ENCODE data around the gene SMIM41. TPM values are rescaled to one million over a fixed set of nuclear protein-coding genes. Genes with fewer than 3 reads are reported as not detected.

Gene SMIM41
- total RNA-seq, 2 experiments from 2014 or later, result not detected

DNA sequence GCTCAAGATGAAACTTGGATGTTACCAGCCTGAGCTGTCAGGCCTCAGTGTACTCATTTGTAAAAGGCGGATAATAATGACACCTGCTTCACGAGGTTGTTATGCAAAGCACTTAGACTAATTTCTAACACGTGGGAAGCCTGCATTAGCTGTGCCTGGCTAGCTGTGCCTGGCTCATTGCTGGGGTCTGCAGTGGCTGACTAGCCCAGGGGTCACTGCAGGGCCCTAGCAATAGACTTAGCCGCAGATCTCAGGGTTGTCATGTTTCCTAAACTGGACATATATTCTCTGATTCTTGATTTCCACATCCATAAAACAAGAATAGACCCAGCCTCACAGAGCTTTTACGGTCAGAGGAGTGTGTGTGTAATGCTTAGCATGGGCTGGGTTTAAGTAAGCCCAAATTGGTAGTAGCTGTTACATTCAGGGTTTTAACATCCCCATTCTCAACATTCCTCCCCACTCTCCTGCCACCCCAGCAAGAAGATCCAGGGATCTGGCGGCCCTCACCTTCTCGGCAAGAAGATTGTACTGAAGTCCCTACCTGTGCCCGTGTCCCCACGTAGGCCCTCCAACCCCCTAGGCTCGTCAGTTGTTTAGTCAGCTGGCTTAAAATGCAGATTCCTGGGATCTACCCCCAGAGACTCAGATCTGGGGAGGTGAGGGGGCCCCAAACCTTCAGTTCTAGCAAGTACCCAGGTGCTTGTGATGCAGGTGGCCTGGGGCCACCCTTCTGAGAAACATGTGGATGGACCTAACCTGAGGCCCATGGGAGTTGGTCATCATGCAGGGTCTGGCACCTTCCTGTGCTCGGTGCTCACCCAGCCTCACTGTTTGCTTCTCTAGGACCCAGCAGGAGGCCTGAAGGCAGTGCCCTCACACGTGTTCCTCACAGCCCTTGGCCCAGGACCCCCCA, 19.7 kb upstream of the SMIM41 start:
- Mint-ChIP-seq H3K9me3 (no peaks in the 10 kb centered on the region), H3K27me3 (ENCODE audit: low read depth) (no peaks in the 10 kb centered on the region), H3K27ac (no peak overlapping the region), H3K4me3 (no peak overlapping the region), H3K36me3 (ENCODE audit: low read depth) (peaks cover 20% of the 10 kb centered on the region), H3K4me1 (ENCODE audit: low read depth) (peaks cover 6% of the 10 kb centered on the region)
- intact Hi-C loops (cut with micrococcal nuclease), result no loop called here
- CTCF ChIA-PET, result interaction anchor here (0.5 to 5.6 kb wide), 4 partner anchors 19 to 809 kb away, joined by 3 to 44 read pairs (median 4); partner anchors contain the start of gene SMIM41
- DNase-seq, result no peak

DNA sequence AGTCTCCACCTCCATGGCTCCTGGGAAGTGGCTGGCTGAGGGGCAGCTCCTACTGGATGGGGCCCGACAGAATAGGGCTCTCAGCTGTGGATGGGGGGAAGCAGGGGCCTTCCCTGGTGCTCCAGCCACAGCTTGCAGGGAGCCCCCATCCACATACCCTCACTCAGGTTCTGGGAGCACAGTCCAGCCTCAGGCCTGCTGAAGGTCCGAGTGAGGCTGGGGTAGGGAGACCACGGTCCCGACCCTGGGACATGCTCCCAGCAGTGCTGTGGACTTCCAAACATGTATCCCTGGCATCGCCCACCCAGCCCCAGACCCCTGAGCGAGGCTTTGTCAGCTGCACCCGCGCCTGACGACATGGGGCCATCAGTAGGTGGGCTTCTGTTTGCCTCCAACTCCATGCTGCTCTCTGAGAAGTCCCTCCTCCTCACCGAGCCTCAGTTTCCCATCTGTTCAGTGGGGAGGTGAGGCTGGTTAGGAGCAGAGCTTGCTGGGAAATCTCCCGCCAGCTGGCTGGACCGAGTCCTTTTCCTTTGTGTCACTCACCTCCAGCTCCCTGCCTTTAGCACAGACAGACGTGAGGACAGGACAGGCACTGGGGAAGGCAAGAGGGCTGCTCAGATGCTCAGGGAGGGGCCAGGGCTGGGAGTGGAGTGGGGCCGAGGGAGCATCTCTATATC, 18.9 kb upstream of the SMIM41 start:
- Mint-ChIP-seq H3K27ac (no peak overlapping the region), H3K36me3 (ENCODE audit: low read depth) (peaks cover 20% of the 10 kb centered on the region)

DNA sequence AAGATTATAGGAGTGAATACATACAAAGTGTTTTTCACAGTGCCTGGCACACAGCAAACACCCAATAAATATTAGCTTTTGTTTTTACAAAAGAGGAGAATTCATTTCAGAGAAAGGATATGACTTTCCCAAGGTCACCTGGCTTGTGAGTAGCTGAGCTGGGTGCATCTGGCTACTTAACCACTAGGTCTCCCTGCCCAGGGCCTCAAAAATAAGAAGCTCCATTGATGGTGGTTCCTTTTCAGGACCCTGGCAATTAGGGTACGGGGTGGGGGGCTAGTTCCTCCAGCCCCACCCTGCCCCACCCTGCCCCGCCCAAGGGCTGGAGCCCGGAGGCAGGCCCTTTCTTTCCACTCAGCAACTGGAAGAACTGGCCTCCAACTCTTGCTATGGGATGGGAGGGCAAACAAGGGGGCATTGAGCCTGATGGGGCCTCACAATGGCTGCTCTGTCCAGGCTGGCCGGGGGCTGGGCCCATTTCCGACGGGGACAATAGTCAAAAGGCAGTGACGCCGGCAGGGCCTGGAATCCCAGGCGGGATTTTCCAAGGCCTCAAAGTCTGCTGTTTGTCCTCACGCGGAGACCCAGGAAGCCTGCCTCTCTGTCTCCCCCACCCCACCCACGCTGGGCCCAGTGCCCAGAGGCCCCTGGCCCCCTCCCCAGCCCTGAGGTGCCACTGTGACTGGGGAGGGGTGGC, 17.9 kb upstream of the SMIM41 start:
- Mint-ChIP-seq H3K27me3 (ENCODE audit: low read depth) (no peaks in the 10 kb centered on the region), H3K4me3 (no peak overlapping the region), H3K27ac (no peak overlapping the region), H3K4me1 (ENCODE audit: low read depth) (peaks cover 4% of the 10 kb centered on the region), H3K36me3 (ENCODE audit: low read depth) (peaks cover 17% of the 10 kb centered on the region), H3K9me3 (no peaks in the 10 kb centered on the region)
- intact Hi-C loops (cut with micrococcal nuclease), result no loop called here
- DNase-seq, result no peak
- CTCF ChIA-PET, result interaction anchor here (1.3 to 5.6 kb wide), 2 partner anchors 10 to 36 kb away, joined by 5 to 44 read pairs; no protein-coding TSS in a partner anchor

More for the DNA sequence above, 18.9 kb upstream of the SMIM41 start:
- CTCF ChIA-PET, result interaction anchor here (1.3 to 5.6 kb wide), 2 partner anchors 11 to 35 kb away, joined by 5 to 44 read pairs; no protein-coding TSS in a partner anchor
- no peak for DNase-seq
- no peaks in the 10 kb centered on the region for H3K9me3 Mint-ChIP-seq
- no peak overlapping the region for H3K4me3 Mint-ChIP-seq
- H3K4me1 Mint-ChIP-seq (ENCODE audit: low read depth), result peaks cover 4% of the 10 kb centered on the region
- H3K27me3 Mint-ChIP-seq (ENCODE audit: low read depth), result no peaks in the 10 kb centered on the region
- intact Hi-C loops (cut with micrococcal nuclease), result no loop called here

DNA sequence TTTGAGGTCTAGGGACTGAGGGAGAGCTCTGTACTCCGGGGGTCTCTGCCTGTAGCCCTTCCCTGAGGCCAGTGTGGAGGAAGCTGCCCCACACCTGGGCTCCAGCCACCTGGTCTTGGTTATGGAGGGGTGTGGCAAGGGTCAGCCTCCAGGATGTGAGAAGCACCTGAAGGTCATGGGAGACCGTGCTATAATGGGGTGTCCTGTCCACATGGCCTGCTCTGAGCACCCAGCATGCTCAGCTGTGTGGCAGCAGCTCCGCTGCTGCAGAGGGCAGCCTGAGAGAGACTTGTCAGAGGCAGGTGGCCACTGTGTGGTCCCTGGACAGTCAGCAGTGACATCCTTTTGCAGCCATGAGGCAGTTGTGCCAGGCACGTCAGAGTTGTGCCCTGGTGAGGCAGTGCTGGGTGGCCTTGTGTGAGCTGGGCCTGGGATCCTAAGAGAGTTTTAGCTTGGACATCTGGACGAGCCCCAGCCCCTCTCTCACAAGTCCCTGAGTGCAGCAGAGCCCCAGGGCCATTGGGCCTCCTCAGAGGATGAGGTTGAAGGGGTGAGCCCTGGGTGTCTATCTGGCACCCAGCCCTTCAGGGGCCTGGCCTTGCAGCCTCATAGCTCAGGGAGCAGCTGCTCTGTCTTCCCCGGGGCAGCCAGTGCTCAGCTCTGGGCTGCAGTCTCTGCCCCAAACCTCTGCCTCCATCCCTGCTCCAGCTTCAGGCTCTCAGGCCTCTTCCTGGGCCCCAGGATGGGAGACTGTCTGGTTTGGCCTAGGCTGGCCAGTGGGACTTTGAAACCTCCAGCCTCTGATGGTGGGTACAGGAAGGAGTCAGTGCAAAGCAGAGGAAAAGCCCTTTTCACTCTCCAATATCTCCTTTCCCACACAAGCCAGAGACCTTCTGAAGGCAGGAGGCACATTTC, 17.1 kb upstream of the SMIM41 start:
- Mint-ChIP-seq H3K9me3 (no peaks in the 10 kb centered on the region), H3K27ac (no peak overlapping the region), H3K4me1 (ENCODE audit: low read depth) (peaks cover 2% of the 10 kb centered on the region), H3K27me3 (ENCODE audit: low read depth) (no peaks in the 10 kb centered on the region), H3K36me3 (ENCODE audit: low read depth) (peaks cover 9% of the 10 kb centered on the region), H3K4me3 (no peak overlapping the region)
- no peak for DNase-seq
- intact Hi-C loops (cut with micrococcal nuclease), result no loop called here
- CTCF ChIA-PET, result interaction anchor here (0.9 to 5.6 kb wide), 2 partner anchors 37 to 39 kb away, joined by 3 to 44 read pairs; no protein-coding TSS in a partner anchor

DNA sequence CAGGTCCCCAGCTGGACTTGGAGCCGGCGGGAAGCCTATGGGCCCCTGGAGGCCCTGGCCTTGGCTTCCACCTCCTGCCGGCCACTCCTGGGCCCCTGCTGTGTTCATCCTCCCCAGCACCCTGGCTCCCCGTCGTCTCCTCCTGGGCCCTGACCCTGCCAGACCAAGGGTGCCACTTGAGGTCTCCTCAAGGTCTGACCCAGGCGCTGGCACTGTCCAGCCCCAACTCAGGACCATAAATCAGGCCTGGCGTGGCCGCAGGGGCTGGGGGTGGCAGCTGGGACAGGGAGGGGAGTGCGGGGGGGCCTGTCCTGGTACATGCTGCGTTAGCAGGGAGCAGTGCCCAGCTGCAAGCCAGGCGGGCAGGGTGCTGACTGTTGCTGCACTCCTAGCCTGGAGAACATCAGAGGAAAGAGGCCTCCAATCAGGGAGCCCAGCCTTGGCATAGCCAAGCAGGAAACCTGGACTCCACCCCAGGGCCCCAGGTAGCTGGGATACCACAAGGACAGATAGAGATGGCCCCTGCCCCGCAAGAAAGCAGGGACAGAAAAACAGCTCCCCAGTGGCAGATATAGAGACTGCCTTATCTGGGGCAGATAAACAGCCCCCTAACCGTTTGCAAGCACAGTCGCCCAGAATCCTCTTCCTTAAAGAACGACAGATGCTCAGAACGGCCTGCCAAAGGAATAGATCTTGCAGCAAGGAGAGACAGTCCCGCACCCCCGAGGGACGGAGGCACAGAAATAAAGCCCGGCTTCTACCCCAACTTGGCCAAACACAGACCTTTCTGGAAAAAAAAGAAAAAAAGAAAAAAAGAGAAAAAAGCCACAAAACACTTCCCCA, 16.2 kb upstream of the SMIM41 start:
- Mint-ChIP-seq H3K9me3 (no peaks in the 10 kb centered on the region), H3K27me3 (ENCODE audit: low read depth) (no peaks in the 10 kb centered on the region), H3K36me3 (ENCODE audit: low read depth) (peaks cover 5% of the 10 kb centered on the region), H3K27ac (no peak overlapping the region), H3K4me3 (no peak overlapping the region), H3K4me1 (ENCODE audit: low read depth) (no peaks in the 10 kb centered on the region)
- intact Hi-C loops (cut with micrococcal nuclease), result no loop called here
- DNase-seq, result no peak
- CTCF ChIA-PET, result interaction anchor here (0.9 to 5.6 kb wide), 2 partner anchors 38 to 40 kb away, joined by 3 to 44 read pairs; no protein-coding TSS in a partner anchor

DNA sequence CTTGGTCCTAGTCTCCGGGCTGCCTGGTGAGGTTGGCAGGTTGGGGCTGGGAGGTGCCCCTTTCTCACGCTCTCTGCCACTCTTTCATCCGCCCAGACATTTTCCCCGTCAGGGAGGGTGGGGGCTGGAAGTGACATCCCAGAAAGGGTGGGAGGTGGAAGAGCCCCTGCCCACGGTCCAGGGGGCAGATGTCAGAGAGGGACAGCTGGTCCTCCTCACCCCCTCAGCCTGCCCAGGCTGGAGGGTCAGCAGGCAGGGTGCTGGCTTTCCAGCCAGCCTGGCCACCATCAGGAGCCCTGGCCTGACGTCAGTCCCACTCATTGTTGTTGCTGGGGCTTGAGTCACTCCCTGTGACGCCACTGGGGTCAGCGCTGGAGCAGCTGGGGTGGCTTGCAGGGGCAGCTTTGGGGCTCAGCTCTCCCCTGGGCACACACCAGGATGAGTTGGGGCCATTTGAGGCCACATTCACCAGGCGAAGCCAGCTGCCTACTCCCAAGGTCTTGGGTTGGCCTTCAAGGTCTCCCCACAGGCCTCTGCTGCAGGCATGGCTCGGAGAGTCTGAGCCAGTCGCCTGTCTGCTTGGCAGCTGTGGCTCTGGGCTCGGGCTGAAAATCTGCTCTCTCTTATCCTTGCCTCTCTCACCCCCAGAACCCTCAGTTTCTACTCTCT, 15.4 kb upstream of the SMIM41 start:
- CTCF ChIA-PET, result interaction anchor here (5.6 to 12.3 kb wide), 2 partner anchors 37 to 39 kb away, joined by 44 to 315 read pairs; no protein-coding TSS in a partner anchor
- Mint-ChIP-seq H3K36me3 (ENCODE audit: low read depth) (no peaks in the 10 kb centered on the region), H3K27me3 (ENCODE audit: low read depth) (no peaks in the 10 kb centered on the region), H3K9me3 (no peaks in the 10 kb centered on the region), H3K27ac (peak overlapping the region; percentile 18), H3K4me3 (no peak overlapping the region), H3K4me1 (ENCODE audit: low read depth) (peaks cover 3% of the 10 kb centered on the region)
- intact Hi-C loops (cut with micrococcal nuclease), result no loop called here
- DNase-seq, result no peak

DNA sequence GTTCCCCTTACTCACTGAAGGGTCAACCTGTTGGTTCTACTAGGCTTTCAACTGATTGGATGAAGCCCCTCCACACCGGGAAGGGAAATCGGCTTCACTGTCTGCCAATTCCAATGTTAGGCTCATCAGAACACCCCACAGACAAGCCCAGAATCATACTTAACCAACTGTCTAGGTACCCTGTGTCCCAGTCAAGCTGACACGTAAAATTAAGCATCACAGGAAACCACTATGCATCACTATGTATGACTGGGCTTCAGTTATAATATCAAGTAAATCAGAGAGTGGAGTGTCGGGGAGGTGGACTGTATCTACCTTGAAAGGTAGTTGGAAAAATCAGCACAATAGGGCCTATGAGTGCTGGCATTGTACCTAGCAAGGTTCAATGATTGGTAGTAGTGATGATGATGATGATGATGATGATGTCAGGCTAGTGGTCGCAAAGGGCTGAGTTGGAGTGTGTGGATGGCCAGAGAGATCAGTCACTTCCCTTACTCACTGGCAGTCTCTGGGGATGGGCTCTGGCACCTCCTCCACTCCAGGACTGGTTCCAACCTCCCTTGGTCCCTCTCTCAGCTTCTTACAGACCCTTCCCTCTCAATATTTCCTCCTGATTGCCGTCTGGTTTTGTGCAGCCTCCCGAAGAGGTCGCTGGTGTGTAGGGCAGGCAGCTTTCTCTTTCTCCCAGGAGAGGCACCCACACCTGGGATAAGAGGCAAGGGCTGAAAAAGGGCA, 13.0 kb upstream of the SMIM41 start:
- CTCF ChIA-PET, result interaction anchor here (1.3 to 12.3 kb wide), 3 partner anchors 15 to 51 kb away, joined by 3 to 315 read pairs (median 48); partner anchors contain the start of gene SMIM41
- intact Hi-C loops (cut with micrococcal nuclease), result no loop called here
- H3K36me3 Mint-ChIP-seq (ENCODE audit: low read depth), result no peaks in the 10 kb centered on the region
- H3K9me3 Mint-ChIP-seq, result no peaks in the 10 kb centered on the region
- H3K27ac Mint-ChIP-seq, result no peak overlapping the region
- DNase-seq, result no peak
- H3K4me3 Mint-ChIP-seq, result no peak overlapping the region
- H3K4me1 Mint-ChIP-seq (ENCODE audit: low read depth), result peaks cover 20% of the 10 kb centered on the region
- no peaks in the 10 kb centered on the region for H3K27me3 Mint-ChIP-seq (ENCODE audit: low read depth)

DNA sequence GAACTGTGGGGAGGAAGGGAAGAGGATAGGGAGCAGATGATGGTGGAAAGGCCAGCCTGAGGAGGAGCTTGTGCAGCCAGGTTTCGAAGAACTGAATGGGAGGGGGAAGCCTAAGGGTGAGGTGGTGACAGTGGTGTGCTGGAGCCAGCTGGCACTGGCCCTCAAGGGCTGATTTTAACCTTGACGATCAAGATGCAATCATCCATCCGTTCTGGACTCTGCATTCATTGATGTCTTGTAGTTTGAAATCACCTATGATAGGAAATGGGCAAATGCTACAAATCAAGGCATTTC, 12.5 kb upstream of the SMIM41 start:
- no peak for DNase-seq
- Mint-ChIP-seq H3K9me3 (no peaks in the 10 kb centered on the region), H3K27me3 (ENCODE audit: low read depth) (no peaks in the 10 kb centered on the region), H3K4me1 (ENCODE audit: low read depth) (peaks cover 24% of the 10 kb centered on the region), H3K36me3 (ENCODE audit: low read depth) (no peaks in the 10 kb centered on the region), H3K4me3 (no peak overlapping the region), H3K27ac (no peak overlapping the region)
- intact Hi-C loops (cut with micrococcal nuclease), result no loop called here
- CTCF ChIA-PET, result interaction anchor here (1.3 to 12.3 kb wide), 3 partner anchors 14 to 50 kb away, joined by 3 to 315 read pairs (median 48); partner anchors contain the start of gene SMIM41

DNA sequence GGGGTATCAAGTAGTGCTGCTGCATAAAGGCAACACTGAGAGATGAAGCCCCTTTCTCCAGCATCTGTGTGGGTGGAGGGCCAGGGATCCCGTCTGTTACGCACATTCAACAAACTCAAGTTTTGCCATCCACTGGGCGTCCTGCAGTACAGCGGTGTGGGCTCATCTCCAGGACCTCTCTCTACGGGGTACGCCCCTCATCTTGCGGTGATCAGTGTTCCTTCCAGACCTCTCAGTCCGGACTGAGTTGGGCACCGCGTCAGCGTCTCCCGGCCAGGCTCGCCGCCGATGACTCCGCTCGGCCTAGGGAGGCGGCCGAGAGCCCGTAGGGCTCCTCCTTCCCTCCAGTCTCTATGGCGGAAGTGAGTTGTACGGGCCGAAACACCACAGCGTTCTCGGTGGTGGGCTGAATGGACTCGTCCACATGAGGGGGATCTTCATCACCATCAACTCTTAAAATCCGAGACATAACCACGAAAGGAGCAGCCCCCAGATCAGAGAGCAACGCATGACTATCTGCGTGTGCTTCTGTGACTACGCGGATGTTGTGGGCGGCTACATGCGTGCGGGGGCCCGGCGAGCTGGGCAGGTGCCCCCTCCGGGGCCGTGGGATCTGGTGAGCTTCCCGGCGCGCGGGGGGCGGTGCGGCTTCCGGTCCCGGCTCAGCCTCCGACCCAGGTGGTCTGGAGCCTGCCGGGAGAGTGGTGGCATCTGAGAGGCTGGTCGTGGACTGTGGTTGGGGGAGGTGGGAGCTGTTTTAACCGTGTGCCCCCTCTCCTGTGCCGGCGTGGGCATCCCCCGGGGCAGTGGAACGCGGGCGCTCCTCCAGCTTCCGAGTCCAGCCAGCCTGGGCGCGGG, 9.9 kb upstream of the SMIM41 start, which contains the start of gene ATG101:
Gene ATG101, plus strand, starts transcription at position 652 of the 858 bp plus-strand sequence. CDS start 3,673 bp downstream, outside the sequence.
- intact Hi-C loops (cut with micrococcal nuclease), result loop anchor here (1.0 to 2.0 kb wide), 4 partner anchors 13 to 44 kb away; partner anchors contain the start of gene NR4A1
- Mint-ChIP-seq H3K9me3 (no peaks in the 10 kb centered on the region), H3K4me3 (peak within 1 kb of the TSS; percentile 93), H3K36me3 (ENCODE audit: low read depth) (peaks cover 12% of the 10 kb centered on the region), H3K4me1 (ENCODE audit: low read depth) (peaks cover 44% of the 10 kb centered on the region), H3K27me3 (ENCODE audit: low read depth) (no peaks in the 10 kb centered on the region), H3K27ac (peak within 1 kb of the TSS; percentile 98)
- CTCF ChIA-PET, result interaction anchor here (0.6 to 12.3 kb wide), 14 partner anchors 12 to 59 kb away, joined by 3 to 315 read pairs (median 3); partner anchors contain the start of genes NR4A1 and SMIM41
- DNase-seq, result peak; percentile 92

Data from activated naive CD4-positive, alpha-beta T cell treated with anti-CD3 and anti-CD28 coated beads for 36 hours (primary cell).